HepG2 (cell line): ENCODE data around the gene CLPTM1. TPM values are rescaled to one million over a fixed set of nuclear protein-coding genes. Genes with fewer than 3 reads are reported as not detected.

Experiments used
- ATAC-seq: fragments of 200-7000 bp; cut with Tn5 transposase; 3 replicates; pipeline ENCODE4 v1.9.1; 2020; ENCODE audit warnings: mild to moderate bottlenecking, moderate library complexity
- BruUV-seq: library from RNA; stranded (reverse); fragments of 400-500 nt; replicated peaks from 2 replicates; lab custom pipeline; 2021; lab: Mats Ljungman, UMichigan
- CTCF ChIA-PET: fragments of 300-600 bp; formaldehyde crosslinking; extraction: SDS; loops from one replicate; lab custom pipeline; 2021; ENCODE audit warnings: low total read pairs, inconsistent platforms, low intra/inter-chr PET ratio; lab: Yijun Ruan, JAX
- POLR2A ChIA-PET: fragments of 350-600 bp; sonication (Branson Sonifier 250); formaldehyde crosslinking; loops from one replicate; lab custom pipeline; 2020; ENCODE audit warnings: antibody characterized with exemption, inconsistent platforms; lab: Yijun Ruan, JAX
- DNase-seq: peaks from one replicate; pipeline ENCODE4 v3.0.0-alpha.2; 2015; ENCODE audit warnings: low spot score
- FAIRE-seq: peaks from 3 replicates; lab custom pipeline; 2011; peaks lifted over from hg19 to GRCh38; lab: Jason Lieb, UNC
- H2AFZ ChIP-seq: one replicate; pipeline ENCODE4 v1.6.1; 2011; ENCODE audit warnings: low read length, inconsistent platforms
- H3K27ac ChIP-seq: fragments of 300-600 bp; 3 replicates; pipeline ENCODE4 v1.8.0; 2011; ENCODE audit warnings: mixed run types, mild to moderate bottlenecking, mixed read lengths, low read length, inconsistent platforms; ENCODE audit not compliant: insufficient read depth; ENCODE audit errors: extremely low read length
- H3K27me3 ChIP-seq, 2 experiments: fragments of 200-600 bp in 1 of 2; 2 replicates in 1 of 2; 3 replicates in 1 of 2; pipeline versions ENCODE4 v1.6.0 to v1.8.0; 2011; ENCODE audit warnings: low read length in 2 of 2, mild to moderate bottlenecking in 2 of 2, moderate library complexity in 2 of 2, inconsistent platforms in 1 of 2; ENCODE audit not compliant: insufficient read depth in 2 of 2, control insufficient read depth in 1 of 2
- H3K36me3 ChIP-seq, 2 experiments: fragments of 200-600 bp in 1 of 2; replicated peaks in 1 of 2; 2 replicates in 1 of 2; 3 replicates in 1 of 2; pipeline versions ENCODE4 v1.5.1 to v1.8.0; 2011; ENCODE audit warnings: low read length in 2 of 2, inconsistent platforms in 1 of 2; ENCODE audit not compliant: insufficient read depth in 2 of 2, control insufficient read depth in 1 of 2
- H3K4me1 ChIP-seq: 2 replicates; pipeline ENCODE4 v1.5.1; 2012; ENCODE audit warnings: low read length, inconsistent platforms; ENCODE audit not compliant: insufficient read depth
- H3K4me2 ChIP-seq: 2 replicates; pipeline ENCODE4 v1.6.0; 2011; ENCODE audit warnings: low read depth, low read length, inconsistent platforms
- H3K4me3 ChIP-seq, 3 experiments: fragments of 200-600 bp in 1 of 3; sonication (generic), shearing (Covaris generic) in 1 of 3; replicated peaks in 1 of 3; 2 replicates each; pipeline ENCODE4 v1.5.1; 2011 to 2016; ENCODE audit warnings: low read length in 3 of 3, inconsistent platforms in 2 of 3, low read depth in 2 of 3, mild to moderate bottlenecking in 2 of 3, control low read depth in 1 of 3, mixed read lengths in 1 of 3; ENCODE audit not compliant: insufficient read depth in 1 of 3
- H3K79me2 ChIP-seq: one replicate; pipeline ENCODE4 v1.6.1; 2011; ENCODE audit warnings: low read length, inconsistent platforms; ENCODE audit not compliant: insufficient read depth
- H3K9ac ChIP-seq: 2 replicates; pipeline ENCODE4 v1.6.0; 2011; ENCODE audit warnings: mild to moderate bottlenecking, low read depth, low read length, inconsistent platforms; ENCODE audit not compliant: insufficient read depth
- H3K9me3 ChIP-seq: 2 replicates; pipeline ENCODE4 v1.5.1; 2012; ENCODE audit warnings: mild to moderate bottlenecking, low read length
- H4K20me1 ChIP-seq: 2 replicates; pipeline ENCODE4 v1.6.0; 2011; ENCODE audit warnings: inconsistent platforms, mild to moderate bottlenecking, low read length, moderate library complexity; ENCODE audit not compliant: insufficient read depth
- AGO2 ChIP-seq: fragments of 200-400 bp; formaldehyde crosslinking; optimal IDR thresholded peaks from 2 replicates; pipeline ENCODE3; 2017; ENCODE audit warnings: mild to moderate bottlenecking, low read depth, low read length, moderate library complexity
- ATF7 ChIP-seq, 2 experiments: fragments of 450-650 bp in 1 of 2; sonication (generic) in 1 of 2; formaldehyde crosslinking in 1 of 2; IDR thresholded peaks; 2 replicates each; pipeline versions ENCODE4 v1.4.0 to v1.6.1; 2016 to 2020; ENCODE audit warnings: antibody characterized with exemption in 1 of 2, mild to moderate bottlenecking in 1 of 2, missing genetic modification reagents in 1 of 2
- HNRNPH1 ChIP-seq: fragments of 200-400 bp; formaldehyde crosslinking; optimal IDR thresholded peaks from 2 replicates; pipeline ENCODE3; 2017; ENCODE audit warnings: mild to moderate bottlenecking, low read depth, low read length
- MLLT10 ChIP-seq: sonication (generic); formaldehyde crosslinking; IDR thresholded peaks from 2 replicates; pipeline ENCODE4 v1.4.0; 2020; ENCODE audit warnings: missing genetic modification reagents
- RERE ChIP-seq: IDR thresholded peaks from 2 replicates; pipeline ENCODE4 v1.6.1; 2016; ENCODE audit warnings: low read depth, missing genetic modification reagents, missing compliant biosample characterization
- SOX6 ChIP-seq, 2 experiments: fragments of 450-650 bp in 1 of 2; sonication (generic) in 1 of 2; formaldehyde crosslinking in 1 of 2; IDR thresholded peaks; 2 replicates each; pipeline versions ENCODE4 v1.4.0 to v1.6.1; 2017 to 2020; ENCODE audit warnings: antibody characterized with exemption in 1 of 2, mild to moderate bottlenecking in 1 of 2, missing genetic modification reagents in 1 of 2
- STAG1 ChIP-seq: sonication (generic); formaldehyde crosslinking; IDR thresholded peaks from 2 replicates; pipeline ENCODE4 v1.4.0; 2020; ENCODE audit warnings: missing genetic modification reagents
- WGBS: methylation state at CpG from one replicate; pipeline ENCODE4 v1.1.6; 2017; ENCODE audit warnings: low lambda C conversion rate; 5-methylcytosine and 5-hydroxymethylcytosine counted together
- in situ Hi-C: cut with HindIII; loops from 2 replicates; pipeline ENCODE4 v1.10.0; 2017; ENCODE audit warnings: low pct_unique_long_range_greater_than_20kb; ENCODE audit not compliant: extremely low pct_ligation_motif_present
- intact Hi-C: fragments of 100-400 bp; cut with micrococcal nuclease; formaldehyde crosslinking; loops from one replicate; pipeline ENCODE4 v1.10.0; 2022; ENCODE audit not compliant: unreplicated experiment
- polyA plus RNA-seq, 8 experiments: library from polyadenylated mRNA; depleted of rRNA in 3 of 8; stranded (reverse) in 7 of 8; unstranded in 1 of 8; fragments of >200 nt; fragmentation: Illumina TruSeq in 4 of 8; extraction: Trizol in 4 of 8; gene quantifications; 2 replicates each; pipeline versions ENCODE4 v1.2.1 to v1.2.3, GENCODE V29; 2011 to 2016; ENCODE audit warnings: low read depth in 4 of 8, missing spikeins in 1 of 8, mixed read lengths in 1 of 8; ENCODE audit not compliant: insufficient read depth in 1 of 8
- total RNA-seq, 5 experiments: library from RNA; depleted of rRNA; stranded (reverse); fragments of >200 nt; fragmentation: Illumina TruSeq; extraction: Trizol; gene quantifications; 2 replicates each; pipeline ENCODE4 v1.2.3, GENCODE V29; 2016; ENCODE audit warnings: low read depth in 1 of 5

Gene CLPTM1
- total and polyA plus RNA-seq, 2 of the 13 experiments (the other 11 are each of a cell fraction or from before 2014, with no cell fraction given), result 34.9 to 42.8 TPM

- TF ChIP-seq HNRNPH1, result no peak
- no peak for TF ChIP-seq ATF7 (IDR thresholded peaks at IDR 0.05)
- TF ChIP-seq ATF7 (CRISPR knock-in tag; IDR thresholded peaks at IDR 0.05), result no peak
- TF ChIP-seq STAG1 (CRISPR knock-in tag), result peak; percentile 72
- no peak for TF ChIP-seq SOX6 (IDR thresholded peaks at IDR 0.05)
- TF ChIP-seq SOX6 (CRISPR knock-in tag; IDR thresholded peaks at IDR 0.05), result no peak
- TF ChIP-seq RERE (CRISPR knock-in tag), result no peak
Observed at GRCh38 chr19:44988896-44989556, 33.8 kb downstream of the CLPTM1 start (continued).

GRCh38 chr19:44990459-44990858 lies 35.3 kb downstream of the CLPTM1 start:
- Histone ChIP-seq H3K27me3 (no peaks in the 10 kb centered on the region), H4K20me1 (no peaks in the 10 kb centered on the region), H3K36me3 (peaks cover 17 to 46% of the 10 kb centered on the region in 2 experiments), H3K9ac (no peak overlapping the region), H2AFZ (no peak overlapping the region), H3K27ac (no peak overlapping the region), H3K9me3 (no peaks in the 10 kb centered on the region), H3K4me1 (no peaks in the 10 kb centered on the region), H3K79me2 (no peaks in the 10 kb centered on the region), H3K4me2 (no peak overlapping the region), H3K4me3 (no peak overlapping the region)
- intact Hi-C loops (no loop called here), in situ Hi-C loops (no loop called here)
- FAIRE-seq (no peak), DNase-seq (no peak), ATAC-seq (no peak)
- 94% methylated on average over 12 of the region's 14 CpGs for WGBS
- TF ChIP-seq MLLT10 (no peak), AGO2 (peak; percentile 15)
- ChIA-PET CTCF (no interaction called here), POLR2A (no interaction called here)
- BruUV-seq, result no TSS peak
